Right atrium auricular region (tissue), 2 donors: ENCODE measurements around the gene ARHGEF28. TPM values are rescaled to one million over a fixed set of nuclear protein-coding genes. Genes with fewer than 3 reads are reported as not detected.

Experiments used
- DNase-seq: peaks from one replicate; pipeline ENCODE4 v3.0.0-alpha.2; 2019; ENCODE audit warnings: low spot score
- H3K27ac ChIP-seq, 2 donors: fragments of 200-600 bp; sonication (generic); 1 replicate in 1 of 2; 2 replicates in 1 of 2; pipeline ENCODE4 v1.5.1; 2016 to 2019
- H3K27me3 ChIP-seq, 2 donors: fragments of 200-600 bp; sonication (generic); one replicate each; pipeline versions ENCODE4 v1.5.1 to v1.6.0; 2017 to 2019
- H3K36me3 ChIP-seq: fragments of 200-600 bp; sonication (generic); one replicate; pipeline ENCODE4 v1.5.1; 2016
- H3K4me1 ChIP-seq, 2 donors: fragments of 200-600 bp; sonication (generic); one replicate each; pipeline versions ENCODE4 v1.5.1 to v1.6.0; 2017 to 2019
- H3K4me3 ChIP-seq, 2 donors: fragments of 200-600 bp; sonication (generic); 1 replicate in 1 of 2; 2 replicates in 1 of 2; pipeline ENCODE4 v1.5.1; 2017 to 2019; ENCODE audit warnings: mild to moderate bottlenecking in 1 of 2, moderate library complexity in 1 of 2
- H3K9me3 ChIP-seq, 2 donors: fragments of 200-600 bp; sonication (generic); one replicate each; pipeline ENCODE4 v1.5.1; 2019
- total RNA-seq, 2 donors: library from RNA; depleted of rRNA; stranded (reverse); fragments of >200 nt; gene quantifications; one replicate each; pipeline ENCODE4 v1.1.0, GENCODE V29; 2016
- TF ChIP-seq, protein P1 (sequence below), 2 donors: fragments of 200-600 bp; sonication (generic); IDR thresholded peaks; one replicate each; pipeline ENCODE4 v1.5.1; 2019; ENCODE audit warnings: antibody characterized with exemption in 2 of 2

The ARHGEF28 gene
- total RNA-seq, 2 donors from 2014 or later, result 1.0 to 2.9 TPM

DNA sequence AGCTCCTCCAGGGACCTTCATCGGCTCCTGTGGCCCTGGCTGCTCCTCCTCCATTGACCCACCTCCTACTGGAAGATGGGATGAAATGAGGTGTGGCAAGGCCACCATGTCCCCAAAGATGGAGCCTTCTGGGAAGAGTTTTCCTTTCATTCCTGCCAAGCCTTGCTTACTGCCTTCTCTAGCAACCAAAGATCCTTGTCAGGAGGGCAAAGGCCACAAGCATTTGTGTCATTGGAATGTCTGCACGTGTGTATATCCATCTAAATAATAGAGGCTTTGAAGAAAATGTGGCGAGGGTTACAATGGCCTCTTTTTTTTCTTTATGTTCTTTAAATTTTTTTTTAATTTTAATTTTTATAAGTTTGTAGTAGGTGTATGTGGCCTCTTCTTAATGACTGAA, 313.6 kb downstream of the ARHGEF28 start:
- Histone ChIP-seq H3K9me3 (peaks cover 0 to 11% of the 10 kb centered on the region in 2 donors), H3K27me3 (no peaks in the 10 kb centered on the region), H3K36me3 (no peaks in the 10 kb centered on the region), H3K4me1 (no peaks in the 10 kb centered on the region), H3K27ac (no peak overlapping the region), H3K4me3 (no peak overlapping the region)
- DNase-seq, result no peak
- TF ChIP-seq, protein P1, sequence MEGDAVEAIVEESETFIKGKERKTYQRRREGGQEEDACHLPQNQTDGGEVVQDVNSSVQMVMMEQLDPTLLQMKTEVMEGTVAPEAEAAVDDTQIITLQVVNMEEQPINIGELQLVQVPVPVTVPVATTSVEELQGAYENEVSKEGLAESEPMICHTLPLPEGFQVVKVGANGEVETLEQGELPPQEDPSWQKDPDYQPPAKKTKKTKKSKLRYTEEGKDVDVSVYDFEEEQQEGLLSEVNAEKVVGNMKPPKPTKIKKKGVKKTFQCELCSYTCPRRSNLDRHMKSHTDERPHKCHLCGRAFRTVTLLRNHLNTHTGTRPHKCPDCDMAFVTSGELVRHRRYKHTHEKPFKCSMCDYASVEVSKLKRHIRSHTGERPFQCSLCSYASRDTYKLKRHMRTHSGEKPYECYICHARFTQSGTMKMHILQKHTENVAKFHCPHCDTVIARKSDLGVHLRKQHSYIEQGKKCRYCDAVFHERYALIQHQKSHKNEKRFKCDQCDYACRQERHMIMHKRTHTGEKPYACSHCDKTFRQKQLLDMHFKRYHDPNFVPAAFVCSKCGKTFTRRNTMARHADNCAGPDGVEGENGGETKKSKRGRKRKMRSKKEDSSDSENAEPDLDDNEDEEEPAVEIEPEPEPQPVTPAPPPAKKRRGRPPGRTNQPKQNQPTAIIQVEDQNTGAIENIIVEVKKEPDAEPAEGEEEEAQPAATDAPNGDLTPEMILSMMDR (IDR thresholded peaks at IDR 0.05), result no peak

DNA sequence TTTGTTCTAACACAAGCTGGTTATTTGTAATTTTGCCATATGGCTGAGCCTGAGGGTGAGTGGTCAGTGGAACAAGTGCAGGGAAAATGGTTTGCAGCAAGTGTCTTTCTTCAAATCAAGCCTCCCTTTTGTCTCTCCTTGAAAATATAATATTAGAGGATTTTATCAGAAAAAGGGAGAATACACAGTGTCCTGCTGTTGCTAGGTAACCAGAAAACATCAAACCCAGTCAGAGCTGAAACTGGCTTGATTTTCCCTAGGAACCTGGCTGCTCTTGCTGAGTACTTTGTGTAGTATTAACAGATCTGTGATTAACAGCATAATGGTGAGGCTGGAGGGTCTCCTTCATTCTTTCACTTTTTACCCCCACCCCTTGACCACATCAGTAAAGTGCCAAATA, 314.0 kb downstream of the ARHGEF28 start:
- H3K9me3 ChIP-seq, result peaks cover 0 to 13% of the 10 kb centered on the region in 2 donors
- no peak overlapping the region for H3K4me3 ChIP-seq
- H3K4me1 ChIP-seq, result no peaks in the 10 kb centered on the region
- TF ChIP-seq, protein P1 (IDR thresholded peaks at IDR 0.05), result no peak
- no peaks in the 10 kb centered on the region for H3K27me3 ChIP-seq
- no peak for DNase-seq
- H3K27ac ChIP-seq, result no peak overlapping the region
- no peaks in the 10 kb centered on the region for H3K36me3 ChIP-seq

DNA sequence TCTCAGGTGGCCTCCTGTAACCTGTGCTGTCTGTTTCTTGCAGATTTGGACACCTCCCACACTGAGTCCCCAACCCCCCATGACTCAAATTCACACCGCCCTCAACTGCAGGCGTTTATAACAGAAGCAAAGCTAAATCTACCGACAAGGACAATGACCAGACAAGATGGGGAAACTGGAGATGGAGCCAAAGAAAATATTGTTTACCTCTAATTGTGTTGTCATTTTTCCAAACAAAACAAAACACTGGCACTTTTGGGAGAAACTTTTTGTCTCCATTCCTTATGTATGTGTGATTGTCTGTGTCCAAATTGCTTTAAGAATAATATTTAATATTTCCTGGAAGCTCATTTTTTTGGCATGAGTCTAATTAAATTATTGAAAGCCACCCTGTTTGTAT, 314.8 kb downstream of the ARHGEF28 start:
- TF ChIP-seq, protein P1 (IDR thresholded peaks at IDR 0.05), result no peak
- H3K4me3 ChIP-seq, result no peak overlapping the region
- H3K4me1 ChIP-seq, result no peaks in the 10 kb centered on the region
- no peaks in the 10 kb centered on the region for H3K27me3 ChIP-seq
- H3K27ac ChIP-seq, result no peak overlapping the region
- H3K9me3 ChIP-seq, result peaks cover 0 to 13% of the 10 kb centered on the region in 2 donors
- no peaks in the 10 kb centered on the region for H3K36me3 ChIP-seq
- no peak for DNase-seq

DNA sequence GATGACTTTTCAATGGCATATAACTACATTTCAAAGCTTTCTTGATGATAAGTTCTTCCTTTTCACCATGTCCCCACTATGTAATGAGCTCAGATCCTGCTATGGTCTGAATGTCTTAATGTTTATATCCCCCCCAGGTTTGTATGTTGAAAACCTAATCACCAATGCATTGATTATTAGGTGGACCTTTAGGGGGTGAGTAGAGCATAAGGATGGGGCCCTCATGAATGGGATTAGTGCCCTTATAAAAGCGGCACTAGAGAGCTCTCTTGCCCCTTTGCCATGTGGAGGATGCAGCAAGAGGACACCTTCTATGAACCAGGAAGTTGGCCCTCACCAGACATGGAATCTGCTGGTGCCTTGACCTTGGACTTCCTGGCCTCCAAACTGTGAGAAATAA, 316.8 kb downstream of the ARHGEF28 start:
- Histone ChIP-seq H3K9me3 (peaks cover 0 to 13% of the 10 kb centered on the region in 2 donors), H3K27ac (no peak overlapping the region), H3K4me1 (no peaks in the 10 kb centered on the region), H3K4me3 (no peak overlapping the region), H3K36me3 (no peaks in the 10 kb centered on the region), H3K27me3 (no peaks in the 10 kb centered on the region)
- TF ChIP-seq, protein P1 (IDR thresholded peaks at IDR 0.05), result no peak
- no peak for DNase-seq

DNA sequence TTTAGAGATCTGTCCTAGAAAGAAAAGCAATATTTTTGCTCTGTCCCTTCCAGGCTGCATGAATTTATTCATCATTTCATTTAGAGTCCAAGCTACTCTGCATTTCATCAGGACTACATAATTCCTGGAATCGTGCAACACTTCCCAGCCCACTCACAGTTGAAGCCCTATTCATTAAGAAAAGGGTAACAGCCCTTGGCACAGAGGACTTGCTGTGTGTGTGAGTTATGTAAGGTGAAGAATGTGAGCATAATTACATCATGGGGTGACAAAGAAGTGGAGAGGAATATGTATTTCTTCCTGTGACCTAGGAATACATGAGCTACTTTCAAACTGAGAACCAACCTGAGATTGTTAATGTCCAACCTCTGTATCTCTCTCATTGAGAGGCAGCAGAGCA, 317.4 kb downstream of the ARHGEF28 start:
- Histone ChIP-seq H3K4me1 (peaks cover 0 to 2% of the 10 kb centered on the region in 2 donors), H3K9me3 (peaks cover 0 to 13% of the 10 kb centered on the region in 2 donors), H3K4me3 (no peak overlapping the region), H3K27me3 (no peaks in the 10 kb centered on the region), H3K27ac (no peak overlapping the region), H3K36me3 (no peaks in the 10 kb centered on the region)
- TF ChIP-seq, protein P1 (IDR thresholded peaks at IDR 0.05), result no peak
- no peak for DNase-seq

DNA sequence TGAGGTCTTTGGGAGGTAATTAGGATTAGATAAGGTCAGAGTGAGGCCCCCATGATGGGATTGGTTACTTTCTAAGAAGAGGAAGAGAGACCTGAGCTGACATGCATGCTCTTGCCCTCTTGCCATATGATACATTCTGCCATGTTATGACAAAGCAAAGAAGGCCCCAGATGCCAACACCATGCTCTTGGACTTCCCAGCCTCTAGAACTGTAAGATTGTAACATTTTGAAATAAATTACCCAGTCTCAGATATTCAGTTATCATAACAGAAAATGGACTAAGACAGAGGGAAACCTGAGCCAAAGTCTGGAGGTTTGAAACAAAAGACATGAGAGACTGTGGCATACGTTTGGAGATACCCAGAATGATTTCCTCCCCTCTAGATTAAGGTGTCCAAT, 318.6 kb downstream of the ARHGEF28 start:
- TF ChIP-seq, protein P1 (IDR thresholded peaks at IDR 0.05), result no peak
- Histone ChIP-seq H3K4me1 (peaks cover 0 to 6% of the 10 kb centered on the region in 2 donors), H3K27ac (no peak overlapping the region), H3K4me3 (no peak overlapping the region), H3K36me3 (no peaks in the 10 kb centered on the region), H3K27me3 (no peaks in the 10 kb centered on the region), H3K9me3 (peaks cover 0 to 13% of the 10 kb centered on the region in 2 donors)
- DNase-seq, result no peak
